ENCODE data around the gene VCL.

VCL gene

GRCh38 chr10:74165530-74165901 lies 167.6 kb downstream of the VCL start:
- H3K4me3 ChIP-seq (replicated peaks in 1 of 2; ENCODE audit: low read depth in 2 of 2, low read length in 2 of 2) = no peak overlapping the region
- peak in 1 of 2 donors; percentile 45 for DNase-seq (ENCODE audit: low read depth in 2 of 2)
- TF ChIP-seq CTCF (IDR thresholded peaks at IDR 0.05; ENCODE audit: low read depth, low read length) = no peak

DNA sequence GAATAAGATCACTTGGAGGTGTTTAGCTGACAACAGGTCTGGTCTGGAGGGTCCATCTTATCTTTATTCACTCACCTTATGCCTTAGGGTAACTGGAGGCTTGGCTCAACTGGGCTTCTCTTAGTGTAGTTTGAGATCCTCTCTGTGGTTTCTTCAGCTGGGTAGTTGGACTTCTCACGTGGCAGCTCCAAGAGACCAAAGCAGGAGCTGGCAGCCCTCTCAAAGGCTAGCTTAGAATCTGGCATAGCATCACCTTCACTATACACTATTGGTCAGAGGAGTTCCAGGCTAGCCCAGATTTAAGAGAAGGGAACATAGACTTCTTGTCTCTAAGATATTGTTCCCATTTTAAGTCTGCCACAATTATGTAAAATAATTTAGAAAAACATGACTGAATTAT lies 169.5 kb downstream of the VCL start:
- no peak for DNase-seq (ENCODE audit: low read depth in 2 of 2)
- H3K4me3 ChIP-seq (replicated peaks in 1 of 2; ENCODE audit: low read depth in 2 of 2, low read length in 2 of 2) = no peak overlapping the region
- no peak for TF ChIP-seq CTCF (IDR thresholded peaks at IDR 0.05; ENCODE audit: low read depth, low read length)

Data from cardiac fibroblast (primary cell).